Neuronal stem cell (in vitro differentiated cells): ENCODE data around the gene DONSON.

Experiments
- DNase-seq: peaks from one replicate; pipeline ENCODE4 v3.0.0-alpha.2; 2013; ENCODE audit warnings: low spot score
- H2AFZ ChIP-seq: one replicate; pipeline ENCODE4 v1.6.1; 2013; ENCODE audit warnings: mild to moderate bottlenecking, low read length, inconsistent platforms
- H2AK5ac ChIP-seq: 2 replicates; pipeline ENCODE4 v1.6.1; 2013; ENCODE audit warnings: low read depth, mild to moderate bottlenecking, inconsistent platforms, low read length, moderate library complexity, mixed read lengths
- H2BK120ac ChIP-seq: 2 replicates; pipeline ENCODE4 v1.6.1; 2013; ENCODE audit warnings: low read depth, mild to moderate bottlenecking, inconsistent platforms, low read length, moderate library complexity, mixed read lengths
- H2BK12ac ChIP-seq: one replicate; pipeline ENCODE4 v1.6.1; 2013; ENCODE audit warnings: low read length, inconsistent platforms
- H2BK15ac ChIP-seq: 2 replicates; pipeline ENCODE4 v1.6.1; 2013; ENCODE audit warnings: mild to moderate bottlenecking, low read length, inconsistent platforms, mixed read lengths
- H2BK5ac ChIP-seq: one replicate; pipeline ENCODE4 v1.6.1; 2013; ENCODE audit warnings: inconsistent platforms, mild to moderate bottlenecking, low read length, moderate library complexity
- H3K14ac ChIP-seq: one replicate; pipeline ENCODE4 v1.6.1; 2013; ENCODE audit warnings: low read length, inconsistent platforms
- H3K18ac ChIP-seq: 2 replicates; pipeline ENCODE4 v1.6.1; 2013; ENCODE audit warnings: low read length, inconsistent platforms
- H3K23ac ChIP-seq: 2 replicates; pipeline ENCODE4 v1.6.1; 2013; ENCODE audit warnings: low read depth, mild to moderate bottlenecking, mixed read lengths, low read length, inconsistent platforms; ENCODE audit not compliant: poor library complexity
- H3K27ac ChIP-seq: replicated peaks from 3 replicates; pipeline ENCODE4 v1.5.1; 2013; ENCODE audit warnings: low read length, inconsistent platforms
- H3K27me3 ChIP-seq, 3 experiments: 2 replicates each; pipeline ENCODE4 v1.6.1; 2013; ENCODE audit warnings: low read length in 3 of 3, mild to moderate bottlenecking in 2 of 3, inconsistent platforms in 1 of 3, low read depth in 1 of 3, mixed read lengths in 1 of 3, moderate library complexity in 1 of 3; ENCODE audit not compliant: control insufficient read depth in 3 of 3, insufficient read depth in 3 of 3
- H3K36me3 ChIP-seq, 2 donors: replicated peaks in 1 of 2; 2 replicates each; pipeline ENCODE4 v1.6.1; 2013; ENCODE audit warnings: low read length in 2 of 2; ENCODE audit not compliant: control insufficient read depth in 2 of 2, insufficient read depth in 2 of 2
- H3K4ac ChIP-seq: 2 replicates; pipeline ENCODE4 v1.6.1; 2013; ENCODE audit warnings: inconsistent platforms, mild to moderate bottlenecking, low read length, moderate library complexity
- H3K4me1 ChIP-seq, 2 donors: 1 replicate in 1 of 2; 2 replicates in 1 of 2; pipeline ENCODE4 v1.6.1; 2013; ENCODE audit warnings: low read length in 2 of 2, low read depth in 1 of 2; ENCODE audit not compliant: control insufficient read depth in 2 of 2, insufficient read depth in 1 of 2
- H3K4me2 ChIP-seq: one replicate; pipeline ENCODE4 v1.6.1; 2013; ENCODE audit warnings: mild to moderate bottlenecking, low read length, inconsistent platforms; ENCODE audit not compliant: insufficient read depth, poor library complexity, severe bottlenecking
- H3K4me3 ChIP-seq, 2 donors: 2 replicates each; pipeline ENCODE4 v1.5.1; 2013; ENCODE audit warnings: low read length in 2 of 2, mild to moderate bottlenecking in 2 of 2, inconsistent platforms in 1 of 2, moderate library complexity in 1 of 2
- H3K79me1 ChIP-seq: one replicate; pipeline ENCODE4 v1.6.1; 2013; ENCODE audit warnings: low read depth, mild to moderate bottlenecking, inconsistent platforms, low read length, moderate library complexity
- H3K9ac ChIP-seq: one replicate; pipeline ENCODE4 v1.6.1; 2013; ENCODE audit warnings: mild to moderate bottlenecking, low read depth, low read length, inconsistent platforms; ENCODE audit not compliant: poor library complexity
- H3K9me3 ChIP-seq, 2 donors: replicated peaks in 1 of 2; 2 replicates each; pipeline versions ENCODE3 to v1.6.1; 2013; ENCODE audit warnings: low read length in 2 of 2, mild to moderate bottlenecking in 2 of 2, inconsistent platforms in 1 of 2, low read depth in 1 of 2, mixed read lengths in 1 of 2, moderate library complexity in 1 of 2; ENCODE audit not compliant: control insufficient read depth in 2 of 2, insufficient read depth in 1 of 2
- H4K8ac ChIP-seq: one replicate; pipeline ENCODE4 v1.6.1; 2013; ENCODE audit warnings: low read depth, mild to moderate bottlenecking, inconsistent platforms, low read length, moderate library complexity
- H4K91ac ChIP-seq: one replicate; pipeline ENCODE4 v1.6.1; 2013; ENCODE audit warnings: low read length, low read depth, mild to moderate bottlenecking, inconsistent platforms; ENCODE audit not compliant: poor library complexity
- WGBS, 2 donors: extraction: QIAGEN DNeasy Blood & Tissue Kit; methylation state at CpG; one replicate each; pipeline ENCODE4 v1.1.7; 2013; ENCODE audit warnings: missing lambda C conversion rate in 2 of 2, mixed read lengths in 1 of 2; ENCODE audit not compliant: insufficient read length in 2 of 2, insufficient replicate concordance in 1 of 2; ENCODE audit errors: extremely low coverage in 2 of 2; 5-methylcytosine and 5-hydroxymethylcytosine counted together

The DONSON gene

GRCh38 chr21:33537212-33537611 lies 51.3 kb downstream of the DONSON start:
- peaks cover 22 to 86% of the 10 kb centered on the region in 2 donors for H3K36me3 ChIP-seq
- no peak overlapping the region for H3K9ac ChIP-seq
- H2BK15ac ChIP-seq = no peak overlapping the region
- no peak overlapping the region for H4K91ac ChIP-seq
- no peak overlapping the region for H3K4me2 ChIP-seq
- H2BK12ac ChIP-seq = no peak overlapping the region
- H3K4me3 ChIP-seq = no peak overlapping the region
- no peak overlapping the region for H3K4ac ChIP-seq
- H3K9me3 ChIP-seq = no peaks in the 10 kb centered on the region
- no peak overlapping the region for H3K23ac ChIP-seq
- no peak overlapping the region for H2AFZ ChIP-seq
- H4K8ac ChIP-seq = no peak overlapping the region
- H3K14ac ChIP-seq = no peak overlapping the region
- no peak overlapping the region for H3K18ac ChIP-seq
- no peak for DNase-seq
- H3K79me1 ChIP-seq = no peaks in the 10 kb centered on the region
- H3K27ac ChIP-seq = no peak overlapping the region
- H3K4me1 ChIP-seq = peaks cover 0 to 3% of the 10 kb centered on the region in 2 donors
- H2BK5ac ChIP-seq = no peak overlapping the region
- no CpG with 5 or more reads among the region's 2 CpGs for WGBS, 2 donors
- H3K27me3 ChIP-seq = no peaks in the 10 kb centered on the region
- no peak overlapping the region for H2BK120ac ChIP-seq
- H2AK5ac ChIP-seq = no peak overlapping the region

GRCh38 chr21:33531007-33531406 lies 57.5 kb downstream of the DONSON start:
- no CpG with 5 or more reads among the region's 3 CpGs for WGBS, 2 donors

More at GRCh38 chr21:33531007-33531406, 57.5 kb downstream of the DONSON start:
- Histone ChIP-seq H3K4me3 (no peak overlapping the region), H3K36me3 (peaks cover 25 to 100% of the 10 kb centered on the region in 2 donors), H3K14ac (no peak overlapping the region), H3K4me1 (no peaks in the 10 kb centered on the region), H3K4me2 (no peak overlapping the region), H2BK120ac (no peak overlapping the region), H2BK15ac (no peak overlapping the region), H3K27me3 (no peaks in the 10 kb centered on the region), H3K9ac (no peak overlapping the region), H3K79me1 (no peaks in the 10 kb centered on the region), H2AK5ac (no peak overlapping the region), H2AFZ (no peak overlapping the region), H4K91ac (no peak overlapping the region), H3K4ac (no peak overlapping the region), H4K8ac (no peak overlapping the region), H3K18ac (no peak overlapping the region), H3K27ac (no peak overlapping the region), H2BK12ac (no peak overlapping the region), H3K9me3 (no peaks in the 10 kb centered on the region), H3K23ac (no peak overlapping the region), H2BK5ac (no peak overlapping the region)
- DNase-seq = no peak
